Limb (tissue), 2 donors: ENCODE results near the gene ORM2.
A peak's percentile ranks its signal among the peaks of the same experiment; 100 is the strongest.
"Not testable (repeated sequence)": the region's sequence is repeated elsewhere in the genome, so short reads cannot be mapped to it uniquely, and the experiment has no call there.

Source experiments
- DNase-seq, 2 donors: peaks; one replicate each; pipeline ENCODE4 v3.0.0-alpha.2; 2016; ENCODE audit errors: extremely low spot score in 2 of 2

The ORM2 gene

DNA sequence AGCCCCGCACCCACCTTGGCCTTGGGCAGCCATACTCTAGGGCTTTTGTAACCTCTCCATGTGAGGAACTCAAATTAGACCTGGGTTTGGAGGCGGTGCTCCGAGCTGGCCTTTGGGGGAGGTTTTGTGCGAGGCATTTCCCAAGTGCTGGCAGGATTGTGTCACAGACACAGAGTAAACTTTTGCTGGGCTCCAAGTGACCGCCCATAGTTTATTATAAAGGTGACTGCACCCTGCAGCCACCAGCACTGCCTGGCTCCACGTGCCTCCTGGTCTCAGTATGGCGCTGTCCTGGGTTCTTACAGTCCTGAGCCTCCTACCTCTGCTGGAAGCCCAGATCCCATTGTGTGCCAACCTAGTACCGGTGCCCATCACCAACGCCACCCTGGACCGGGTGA is at the start of gene ORM2:
ORM2 (plus strand) TSS at position 245 of the 398 bp plus-strand sequence; CDS start at position 281, 36 bp downstream.
- not testable (repeated sequence) for DNase-seq

DNA sequence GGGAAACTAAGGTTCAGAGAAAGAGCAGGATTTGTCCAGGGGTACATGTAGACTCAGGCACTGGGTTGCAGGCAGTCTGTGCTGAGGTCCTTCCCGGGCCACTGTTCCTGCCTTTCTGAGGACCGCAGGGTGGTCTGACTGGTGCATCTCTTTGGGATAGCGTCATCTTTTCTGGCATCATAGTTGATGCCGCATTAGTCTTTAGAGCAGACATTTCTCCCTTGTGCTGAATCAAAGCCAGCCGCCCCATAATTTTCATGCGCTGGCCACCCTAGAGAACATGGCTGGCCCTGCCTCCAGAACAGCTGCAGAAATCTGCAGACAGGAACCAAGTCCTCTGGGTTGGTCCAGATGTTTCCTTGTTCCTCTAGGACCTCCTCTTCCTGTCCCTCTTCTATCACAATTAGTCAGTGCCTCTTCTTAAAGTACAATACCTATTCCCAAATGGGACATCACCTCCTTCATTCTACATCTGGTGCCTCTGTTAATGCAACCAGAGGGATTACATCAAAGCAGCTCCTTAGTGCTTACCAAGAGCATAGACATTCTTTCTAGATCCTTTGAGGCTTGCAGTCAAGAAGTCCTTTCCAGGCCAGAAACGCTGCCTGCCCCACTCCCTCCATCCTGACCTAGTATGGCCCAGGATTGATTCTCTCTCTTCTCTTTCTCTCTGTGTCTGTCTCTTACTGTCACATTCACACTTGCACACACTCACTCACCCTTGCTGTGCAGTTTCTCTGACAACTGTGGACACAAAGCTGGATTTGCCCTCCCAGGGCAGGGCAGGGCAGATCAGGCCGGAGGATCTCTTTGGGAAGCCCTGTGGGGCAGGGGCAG is 48.8 kb upstream of the ORM2 start:
- DNase-seq, result peak; percentile 38 to 60

DNA sequence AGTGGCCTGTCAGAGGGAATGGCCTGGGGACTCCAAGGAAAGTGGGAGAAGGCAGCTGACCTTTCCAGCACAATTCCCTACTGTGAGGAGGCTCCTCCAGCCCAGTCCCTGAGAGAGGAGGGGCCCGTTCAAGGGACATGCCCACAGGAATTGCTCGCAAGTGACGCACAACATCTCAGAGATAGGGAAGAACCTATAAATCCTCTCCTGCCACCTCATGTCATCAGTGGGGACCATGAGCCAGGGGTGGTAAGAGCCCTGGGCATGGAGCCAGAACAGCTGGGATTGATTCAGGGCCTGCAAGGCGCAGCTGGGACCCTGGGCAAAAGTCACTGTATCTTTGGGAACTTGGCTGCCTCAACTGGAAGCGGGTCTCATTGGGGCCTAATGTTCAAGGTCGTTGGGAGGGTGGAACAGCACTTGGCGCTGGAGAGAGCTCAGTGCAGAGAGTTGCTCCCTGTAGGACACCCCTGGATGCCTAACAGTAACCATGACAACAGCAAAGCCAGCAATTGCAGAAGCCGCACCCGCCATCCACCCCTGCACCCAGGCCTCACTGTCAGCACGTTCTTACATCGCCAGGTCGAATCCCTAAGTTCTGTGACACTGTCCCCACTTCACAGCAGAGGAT is 48.1 kb upstream of the ORM2 start:
- peak; percentile 79 to 81 for DNase-seq

DNA sequence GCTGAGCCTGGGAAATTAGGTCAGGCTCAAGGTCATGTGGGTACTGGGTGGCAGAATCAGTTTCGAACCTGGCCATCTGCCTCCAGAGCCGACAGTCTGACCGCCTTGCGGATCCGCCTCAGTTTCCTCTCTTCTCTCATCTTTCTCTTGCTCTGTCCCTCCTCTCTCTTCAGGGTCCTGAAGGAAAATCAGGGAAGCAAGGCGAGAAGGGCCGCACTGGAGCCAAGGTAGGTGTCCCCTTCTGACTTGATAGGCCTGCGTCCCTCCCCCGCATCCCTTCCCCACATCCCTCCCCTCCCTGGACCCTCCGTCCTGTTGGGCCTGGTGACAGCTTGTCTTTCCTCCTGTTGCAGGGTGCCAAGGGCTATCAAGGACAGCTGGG is 47.6 kb upstream of the ORM2 start:
- DNase-seq, result peak in 1 of 2 donors; percentile 32

DNA sequence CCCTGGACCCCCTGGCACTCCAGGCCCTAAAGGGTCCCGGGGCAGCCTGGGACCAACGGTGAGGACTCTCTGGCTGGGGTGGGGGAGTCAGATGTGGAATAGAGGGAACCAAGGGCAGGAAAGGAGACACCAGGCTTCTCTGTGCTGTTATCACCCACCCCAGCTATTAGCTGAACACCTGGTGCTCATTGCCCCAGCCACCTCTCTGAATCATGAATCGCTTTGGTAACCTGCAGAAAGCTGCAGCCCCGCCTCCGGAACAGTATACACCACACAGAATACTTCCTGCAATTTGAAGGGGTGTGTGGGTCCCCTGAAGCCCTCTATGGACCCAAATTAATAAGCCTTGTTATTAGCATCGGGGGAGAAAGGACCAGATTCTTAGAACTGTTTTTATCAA is 47.2 kb upstream of the ORM2 start:
- peak in 1 of 2 donors; percentile 27 for DNase-seq

DNA sequence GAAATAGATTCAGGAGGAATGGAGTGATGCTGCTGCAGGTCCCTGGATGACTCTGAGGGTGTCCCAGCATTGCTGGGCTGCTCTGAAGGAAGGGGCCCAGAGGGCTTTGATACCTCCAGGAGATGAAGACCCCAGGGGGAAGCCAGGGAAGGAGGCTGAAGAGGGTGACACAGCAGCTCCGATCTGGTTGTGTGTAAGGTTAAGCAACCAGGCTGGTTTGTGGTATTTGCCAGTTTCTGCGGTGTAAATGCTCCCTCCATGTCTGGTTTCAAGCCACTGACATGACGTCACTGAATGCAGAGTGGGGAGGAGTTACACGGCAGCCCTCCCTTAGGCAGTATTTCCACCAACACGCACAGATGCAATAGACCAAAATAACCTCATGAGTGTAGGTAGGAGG is 46.7 kb upstream of the ORM2 start:
- DNase-seq, result peak in 1 of 2 donors; percentile 58

DNA sequence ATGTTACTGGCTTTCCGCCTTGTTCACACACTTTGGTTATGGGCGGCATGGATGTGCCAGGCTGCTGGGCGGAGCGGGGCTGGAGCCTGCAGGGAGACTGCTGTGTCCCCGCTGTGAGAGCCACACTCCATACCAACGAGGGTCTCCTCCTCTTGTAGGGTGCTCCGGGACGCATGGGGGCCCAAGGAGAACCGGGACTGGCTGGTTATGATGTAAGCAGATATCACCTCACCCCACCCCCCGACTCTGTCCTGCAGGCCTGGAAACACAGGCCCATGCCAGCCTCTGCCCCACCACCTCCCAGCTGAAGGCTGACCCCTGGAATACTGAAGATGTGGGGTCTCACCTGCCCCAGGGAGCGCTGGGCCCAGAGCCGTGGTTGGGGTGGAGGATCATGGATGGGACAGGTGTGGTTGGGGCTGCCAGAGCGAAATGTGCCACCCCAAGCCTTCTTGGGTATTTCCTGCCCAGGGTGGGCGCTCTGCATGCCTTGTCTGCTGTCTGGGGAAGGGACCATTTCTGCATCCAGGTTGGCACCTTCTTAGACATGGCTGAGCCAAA is 46.0 kb upstream of the ORM2 start:
- DNase-seq, result peak in 1 of 2 donors; percentile 36

DNA sequence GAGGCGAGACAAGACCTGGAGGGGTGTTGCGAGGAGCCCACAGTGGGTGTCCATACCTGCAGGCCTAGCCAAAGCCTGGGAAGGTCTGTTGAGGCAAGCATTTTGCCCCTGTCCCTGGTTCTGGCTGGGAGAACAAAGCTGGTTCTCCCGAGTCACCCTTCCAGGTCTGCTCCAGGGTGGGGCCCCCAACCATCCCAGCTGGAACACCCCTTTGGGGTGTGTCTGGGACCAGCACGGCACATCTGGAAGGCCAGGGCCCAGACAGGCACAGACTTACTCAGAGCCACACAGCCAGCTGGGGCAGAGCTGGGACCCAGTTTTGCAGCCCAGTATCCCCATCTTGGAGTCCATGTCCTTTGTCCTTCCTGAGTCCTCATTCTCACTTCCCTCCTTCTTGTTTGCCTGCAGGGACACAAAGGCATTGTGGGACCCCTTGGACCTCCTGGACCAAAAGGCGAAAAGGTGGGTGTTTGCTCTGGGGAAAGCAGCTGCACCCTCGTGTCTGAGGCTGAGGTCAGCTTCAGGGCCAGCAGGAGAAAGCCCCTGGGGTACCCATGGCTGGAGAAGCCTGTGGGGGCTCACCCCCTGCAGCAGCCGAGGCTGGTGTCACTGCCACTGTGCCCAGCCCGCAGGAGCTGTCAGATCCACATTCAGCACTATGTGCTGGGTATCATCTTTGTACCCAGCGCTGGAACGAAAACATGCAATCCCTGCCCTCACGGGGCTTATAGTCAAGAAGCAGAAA is 45.2 kb upstream of the ORM2 start:
- peak in 1 of 2 donors; percentile 28 for DNase-seq

DNA sequence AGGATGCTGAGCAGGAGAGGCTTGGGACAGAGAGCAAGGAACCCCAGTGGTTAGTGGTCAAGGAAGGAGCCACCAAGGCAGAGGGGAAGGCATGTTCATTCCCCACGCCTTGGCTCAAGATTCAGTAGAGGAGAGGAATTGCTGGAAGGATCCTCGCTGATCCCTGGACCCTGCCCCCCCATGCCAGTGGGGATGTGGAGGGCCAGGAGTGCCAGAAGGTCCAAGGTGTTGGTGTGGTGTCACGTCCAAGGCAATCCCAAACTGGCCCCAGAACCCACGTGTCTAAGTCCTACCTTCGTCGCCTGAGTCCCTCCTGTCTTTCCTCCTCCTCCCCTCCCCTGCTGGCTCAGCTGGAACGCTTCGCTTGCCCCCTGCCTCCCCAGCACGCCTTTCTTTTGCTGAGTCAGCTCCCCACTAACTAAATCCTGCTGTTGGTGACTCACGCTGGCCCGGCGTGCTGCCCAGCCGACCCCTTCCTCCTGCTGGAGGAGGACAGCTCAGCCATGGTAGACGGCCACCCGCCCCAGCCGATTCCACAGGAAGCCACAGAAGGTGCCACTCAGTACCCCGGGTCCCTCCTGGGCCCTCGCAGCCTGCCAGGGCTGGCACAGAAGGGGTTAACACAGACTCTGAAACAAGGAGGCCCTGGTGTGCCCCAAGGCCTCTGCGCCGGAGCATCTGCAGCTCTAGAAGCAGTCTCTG is 44.4 kb upstream of the ORM2 start:
- peak; percentile 51 to 72 for DNase-seq

DNA sequence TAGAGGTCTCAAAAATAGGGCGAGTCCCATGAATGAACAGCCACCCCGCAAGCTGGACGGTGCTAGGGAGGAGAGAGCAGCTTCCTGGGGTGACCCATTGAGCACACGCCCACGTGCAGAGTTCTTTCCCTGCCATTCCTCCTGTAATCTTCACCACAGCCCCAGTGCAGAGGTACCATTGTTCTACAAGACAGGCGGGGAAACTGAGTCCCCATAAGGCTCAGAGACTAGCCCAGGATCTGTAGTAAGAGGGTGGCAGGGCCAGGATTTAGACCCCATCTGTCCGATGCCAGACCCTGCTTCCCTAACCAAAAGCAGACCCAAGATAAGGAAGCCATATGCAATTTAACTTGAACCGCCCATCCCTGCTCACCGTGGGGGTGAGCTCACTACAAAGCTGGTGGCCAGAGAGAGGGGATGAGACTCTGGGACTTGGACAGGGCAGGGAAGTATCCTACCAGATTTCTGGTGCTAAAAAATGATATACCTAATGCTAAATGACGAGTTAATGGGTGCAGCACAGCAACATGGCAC is 43.5 kb upstream of the ORM2 start:
- DNase-seq, result peak in 1 of 2 donors; percentile 14

DNA sequence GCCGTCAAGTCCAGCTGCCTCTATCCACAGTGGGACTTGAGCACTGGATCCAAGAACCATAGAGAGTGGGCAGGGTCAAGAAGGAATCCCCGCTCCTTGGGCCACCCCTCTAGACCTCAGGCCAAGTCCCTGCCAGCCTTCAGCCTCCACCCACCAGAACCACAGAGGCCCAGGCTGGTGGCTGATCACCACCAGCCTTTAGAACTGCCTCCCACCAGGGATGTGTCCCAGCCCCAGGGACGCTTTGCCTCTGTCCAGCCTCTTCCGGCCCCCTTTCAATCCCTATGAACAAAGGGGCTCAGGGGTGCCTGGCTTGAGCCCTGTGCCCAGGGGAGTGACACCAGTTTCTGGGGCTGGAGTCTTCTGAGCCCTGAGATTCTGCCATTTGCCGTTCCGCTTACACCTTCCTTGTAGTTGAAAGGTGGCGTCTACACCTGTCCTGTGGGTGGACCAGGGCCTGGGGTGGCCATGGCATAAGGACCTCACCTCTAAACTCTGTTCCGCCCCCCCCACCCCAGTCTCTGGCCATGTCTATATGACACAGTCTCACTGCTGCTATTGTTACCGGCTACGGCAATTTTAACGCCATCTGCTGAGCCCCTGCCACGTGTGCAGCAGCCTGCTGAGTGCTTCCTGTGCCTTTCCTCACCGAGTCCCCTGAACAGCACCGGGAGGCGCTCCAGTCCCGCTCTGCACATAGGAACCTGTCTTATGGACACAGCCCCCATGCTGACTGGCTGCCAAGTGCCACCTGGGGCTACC is 42.5 kb upstream of the ORM2 start:
- peak in 1 of 2 donors; percentile 56 for DNase-seq

DNA sequence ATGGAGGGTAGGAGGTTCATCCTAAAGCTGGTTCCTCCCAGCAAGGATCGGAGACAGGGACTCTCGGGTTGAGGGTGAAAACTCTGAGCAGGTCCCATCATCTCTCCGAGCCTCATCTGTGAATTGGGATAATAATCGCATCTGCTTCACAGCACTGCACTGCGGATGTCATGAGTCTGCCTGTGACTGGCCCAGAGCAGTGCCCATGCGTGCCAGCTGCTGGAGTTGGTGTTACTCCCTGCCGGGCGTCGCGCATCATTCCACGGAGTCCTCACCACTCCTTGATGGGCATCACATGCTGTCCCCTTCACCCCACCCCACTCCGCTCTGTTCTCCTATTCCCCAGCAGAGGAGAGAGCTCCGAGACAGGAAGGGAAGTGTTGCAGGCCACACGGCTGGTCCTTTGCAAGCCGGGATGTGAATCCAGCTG is 41.9 kb upstream of the ORM2 start:
- DNase-seq, result no peak

DNA sequence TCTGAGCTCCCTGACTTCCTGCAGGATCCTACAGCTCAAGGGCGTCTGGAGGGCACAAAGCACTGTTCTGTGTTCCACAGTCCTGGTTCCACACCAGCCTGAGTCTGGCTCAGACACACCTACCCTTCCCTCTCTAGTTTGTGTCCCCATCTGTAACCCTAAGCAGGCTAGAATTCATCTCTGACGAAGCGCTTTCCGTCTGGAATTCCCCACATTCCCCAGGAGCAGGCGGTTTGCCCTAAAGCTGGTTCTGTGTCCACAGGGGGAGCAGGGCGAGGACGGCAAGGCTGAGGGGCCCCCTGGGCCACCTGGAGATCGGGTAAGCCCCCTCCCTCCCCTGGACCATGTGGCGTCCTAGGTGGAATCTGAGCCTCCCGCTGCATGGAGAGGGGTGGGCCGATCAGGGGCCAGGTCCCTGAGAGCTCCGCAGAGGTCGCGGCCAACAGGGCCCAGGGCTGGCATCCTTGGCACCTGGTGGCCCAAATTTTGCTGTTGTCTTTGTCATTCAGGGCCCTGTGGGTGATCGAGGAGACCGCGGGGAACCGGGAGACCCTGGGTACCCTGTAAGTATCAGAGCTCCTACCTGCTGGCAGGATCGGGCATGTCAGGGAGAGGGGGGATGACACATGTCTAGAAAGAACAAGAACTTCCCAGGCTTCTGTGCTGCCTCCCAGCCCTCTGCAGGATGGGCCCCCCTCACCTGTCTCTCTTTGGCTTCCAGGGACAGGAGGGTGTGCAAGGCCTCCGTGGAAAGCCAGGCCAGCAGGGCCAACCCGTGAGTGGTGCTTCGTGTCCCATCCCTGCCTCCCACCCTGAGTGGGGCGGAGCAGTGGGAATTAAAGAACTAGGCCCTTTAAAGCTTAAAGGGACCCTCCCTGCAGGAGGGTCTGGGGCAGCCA is 41.2 kb upstream of the ORM2 start:
- peak in 1 of 2 donors; percentile 43 for DNase-seq

DNA sequence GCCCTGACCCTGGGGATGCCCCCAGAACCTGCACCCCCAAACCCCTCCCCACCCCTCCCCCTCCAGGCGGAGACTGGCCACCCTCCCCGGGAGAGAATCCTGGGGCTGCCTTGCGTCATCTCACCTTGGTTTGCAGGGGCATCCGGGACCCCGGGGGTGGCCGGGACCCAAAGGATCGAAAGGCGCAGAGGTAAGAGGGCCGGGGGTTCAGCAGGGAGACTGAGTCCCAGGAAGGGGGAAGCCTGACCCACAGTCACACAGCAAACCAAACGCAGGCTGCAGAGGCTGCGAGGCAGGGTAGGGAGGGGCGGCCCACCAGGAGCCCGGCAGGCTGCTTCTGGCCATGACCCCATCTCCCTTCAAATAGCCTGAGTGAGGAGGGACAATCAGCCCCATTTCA is 40.6 kb upstream of the ORM2 start:
- peak in 1 of 2 donors; percentile 32 for DNase-seq

DNA sequence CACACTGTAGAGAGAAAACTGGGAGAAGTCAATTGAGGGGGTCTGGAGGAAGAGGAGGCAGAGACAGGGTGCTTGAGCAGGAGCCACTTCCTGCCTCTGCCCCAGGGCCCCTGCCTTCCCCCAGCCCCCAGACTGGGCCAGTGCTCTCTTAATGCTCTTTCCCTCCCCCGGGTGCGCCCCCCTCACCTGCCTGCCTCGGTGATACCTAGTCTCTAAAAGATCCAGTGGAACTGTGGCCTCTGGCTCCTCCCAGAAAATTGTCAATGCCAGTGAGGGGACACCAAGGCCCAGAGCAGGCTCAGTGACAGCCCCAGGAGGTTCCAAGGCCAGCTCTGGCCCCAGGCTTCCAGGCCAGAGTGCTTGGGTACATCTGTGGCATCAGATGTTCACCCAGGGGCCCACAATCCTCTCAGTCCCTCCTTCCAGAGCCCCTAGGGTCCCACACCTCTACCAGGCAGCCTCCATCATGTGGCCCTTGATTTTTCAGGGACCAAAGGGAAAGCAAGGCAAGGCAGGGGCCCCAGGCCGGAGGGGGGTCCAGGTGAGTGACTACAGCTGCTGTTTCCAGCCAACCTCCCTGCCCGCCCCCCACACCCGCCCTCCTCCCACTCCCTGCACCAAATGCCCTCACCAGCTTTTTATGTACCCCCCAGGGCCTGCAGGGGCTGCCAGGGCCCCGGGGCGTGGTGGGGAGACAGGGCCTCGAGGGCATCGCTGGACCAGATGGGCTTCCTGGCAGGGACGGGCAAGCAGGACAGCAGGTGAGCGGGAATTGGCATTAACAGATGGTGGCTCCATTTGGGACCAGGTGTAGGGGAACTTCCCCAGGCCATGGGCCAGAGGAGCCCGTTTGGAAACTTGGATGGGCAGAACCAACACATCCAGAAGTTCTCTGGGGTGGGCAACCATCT is 39.8 kb upstream of the ORM2 start:
- peak in 1 of 2 donors; percentile 39 for DNase-seq

DNA sequence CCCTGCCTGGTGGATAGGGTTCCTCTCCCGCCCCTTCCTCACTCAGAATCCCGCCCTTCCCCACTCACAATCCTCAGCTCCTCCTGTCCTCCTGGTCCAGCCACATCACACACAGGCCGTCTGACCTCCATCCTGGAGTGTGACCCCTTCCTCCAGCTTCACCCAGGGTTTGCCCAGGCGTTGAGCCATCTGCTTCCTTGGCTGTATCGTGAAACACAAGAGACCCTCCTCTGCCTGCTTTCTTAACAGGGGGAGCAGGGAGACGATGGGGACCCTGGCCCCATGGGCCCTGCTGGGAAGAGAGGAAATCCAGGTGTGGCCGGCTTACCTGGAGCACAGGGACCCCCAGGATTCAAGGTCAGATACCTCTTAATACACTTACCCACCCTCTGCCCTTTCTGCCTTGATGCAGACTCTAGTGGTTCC is 39.1 kb upstream of the ORM2 start:
- no peak for DNase-seq

DNA sequence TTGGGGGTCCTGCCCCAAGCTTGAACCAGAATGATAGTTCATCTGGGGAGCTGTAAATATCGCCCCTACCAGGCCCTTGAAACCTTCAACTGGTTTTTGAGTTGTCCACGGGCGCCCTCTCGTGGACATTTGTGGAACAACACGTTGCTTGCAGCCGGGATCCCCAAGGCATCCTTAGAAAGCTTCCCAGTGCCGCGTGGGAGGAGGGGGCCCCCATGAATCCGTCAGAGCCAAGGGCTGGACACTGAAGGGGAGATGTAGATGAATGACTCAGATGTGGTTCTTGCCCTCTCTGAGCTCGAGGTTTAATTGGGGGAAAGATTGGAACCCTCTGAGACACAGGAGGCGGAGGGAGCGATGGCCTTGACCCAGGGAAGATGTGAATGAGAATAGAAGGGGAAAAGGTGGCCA is 38.6 kb upstream of the ORM2 start:
- DNase-seq, result peak; percentile 47 to 90
